ENCODE measurements around the gene FARP1.

FARP1 gene

GRCh38 chr13:98313023-98313921 is 170.4 kb downstream of the FARP1 start:
- no peak for DNase-seq

- no peak for DNase-seq
Observed at GRCh38 chr13:98313922-98314292, 171.0 kb downstream of the FARP1 start.

- no peak for DNase-seq
Observed at GRCh38 chr13:98315466-98315865, 172.6 kb downstream of the FARP1 start.

- no peak for DNase-seq
Observed at GRCh38 chr13:98315902-98316301, 173.0 kb downstream of the FARP1 start.

- DNase-seq: no peak
Observed at GRCh38 chr13:98317573-98318171, 174.8 kb downstream of the FARP1 start.

GRCh38 chr13:98318263-98318878 is 175.5 kb downstream of the FARP1 start:
- DNase-seq: no peak

- no peak for DNase-seq
Observed at GRCh38 chr13:98320561-98321105, 177.7 kb downstream of the FARP1 start.

- DNase-seq: no peak
Observed at GRCh38 chr13:98321395-98321794, 178.5 kb downstream of the FARP1 start.

- no peak for DNase-seq
Observed at GRCh38 chr13:98322091-98322718, 179.3 kb downstream of the FARP1 start.

- DNase-seq: no peak
Observed at GRCh38 chr13:98324105-98324504, 181.2 kb downstream of the FARP1 start.

GRCh38 chr13:98325724-98326123 is 182.8 kb downstream of the FARP1 start:
- no peak for DNase-seq

GRCh38 chr13:98326291-98326690 is 183.4 kb downstream of the FARP1 start:
- no peak for DNase-seq

GRCh38 chr13:98327371-98328270 is 184.7 kb downstream of the FARP1 start:
- no peak for DNase-seq

GRCh38 chr13:98328511-98328910 is 185.6 kb downstream of the FARP1 start:
- no peak for DNase-seq

- no peak for DNase-seq
Observed at GRCh38 chr13:98332222-98332621, 189.3 kb downstream of the FARP1 start.

GRCh38 chr13:98332691-98333090 is 189.8 kb downstream of the FARP1 start:
- no peak for DNase-seq

- no peak for DNase-seq
Observed at GRCh38 chr13:98333486-98333885, 190.6 kb downstream of the FARP1 start.

- DNase-seq: no peak
Observed at GRCh38 chr13:98334620-98335205, 191.8 kb downstream of the FARP1 start.

GRCh38 chr13:98335721-98336120 is 192.8 kb downstream of the FARP1 start:
- no peak for DNase-seq

GRCh38 chr13:98338310-98338709 is 195.4 kb downstream of the FARP1 start:
- no peak for DNase-seq

GRCh38 chr13:98339684-98340425 is 197.0 kb downstream of the FARP1 start:
- DNase-seq: no peak

All from activated naive CD4-positive, alpha-beta T cell treated with anti-CD3 and anti-CD28 coated beads, Interleukin-2, amount 50 U/mL, for 16 hours (primary cell).